ENCODE measurements around the gene RFX7. TPM values are rescaled to one million over a fixed set of nuclear protein-coding genes. Genes with fewer than 3 reads are reported as not detected.
"Not testable (repeated sequence)": the region's sequence is repeated elsewhere in the genome, so short reads cannot be mapped to it uniquely, and the experiment has no call there.

Gene RFX7
- 5.0 and 8.3 TPM in 2 replicates for total RNA-seq (2014; rRNA removed; shearing (Covaris generic))

DNA sequence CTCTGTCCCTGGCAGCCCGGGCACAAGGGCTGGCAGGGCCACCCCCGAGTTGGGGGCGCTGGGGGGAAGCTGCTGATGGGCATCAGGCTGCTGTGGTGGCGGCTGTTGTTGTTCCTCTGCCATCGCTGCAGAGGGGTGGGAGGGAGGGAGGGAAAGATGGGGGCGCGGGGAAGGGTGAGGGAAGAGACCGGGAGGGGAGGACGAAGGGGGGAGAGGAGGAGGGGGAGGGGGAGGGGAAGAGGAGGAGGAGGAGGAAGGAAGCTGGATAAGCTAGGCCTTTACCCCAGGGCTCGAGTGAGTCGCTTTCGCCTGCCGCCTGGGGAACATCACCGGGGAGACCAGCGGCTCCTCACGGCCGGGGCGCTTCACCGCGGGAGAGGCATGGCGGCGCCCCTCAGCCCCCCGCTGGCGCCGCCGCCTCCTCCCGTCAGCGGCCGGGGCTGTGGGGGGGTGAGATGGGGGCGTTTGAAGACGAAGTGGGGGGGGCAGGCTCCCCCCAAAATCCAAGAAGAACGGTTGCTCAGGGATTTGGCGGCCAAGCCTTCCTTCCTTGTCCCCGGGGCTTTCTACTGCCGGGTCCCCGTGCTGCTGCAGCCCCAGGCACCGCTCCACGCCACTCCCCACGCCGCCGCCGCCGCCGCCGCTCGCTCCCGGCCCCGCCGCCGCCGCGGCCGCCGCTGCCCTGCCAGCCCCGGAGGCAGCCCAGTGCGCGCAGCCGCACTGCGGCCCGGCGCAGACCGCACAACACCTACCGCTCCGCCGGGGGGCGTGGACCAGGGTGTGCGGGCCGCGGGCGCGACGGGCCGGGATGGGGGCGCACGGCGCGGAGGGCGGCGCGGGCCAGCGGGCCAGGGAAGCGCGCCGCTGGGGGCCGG is at the start of gene RFX7:
TSS of gene RFX7 (minus strand) at position 717 of the 875 bp plus-strand sequence. CDS start at position 123, 594 bp downstream.
- peak; percentile 69 for DNase-seq (ENCODE audit: low read depth)

DNA sequence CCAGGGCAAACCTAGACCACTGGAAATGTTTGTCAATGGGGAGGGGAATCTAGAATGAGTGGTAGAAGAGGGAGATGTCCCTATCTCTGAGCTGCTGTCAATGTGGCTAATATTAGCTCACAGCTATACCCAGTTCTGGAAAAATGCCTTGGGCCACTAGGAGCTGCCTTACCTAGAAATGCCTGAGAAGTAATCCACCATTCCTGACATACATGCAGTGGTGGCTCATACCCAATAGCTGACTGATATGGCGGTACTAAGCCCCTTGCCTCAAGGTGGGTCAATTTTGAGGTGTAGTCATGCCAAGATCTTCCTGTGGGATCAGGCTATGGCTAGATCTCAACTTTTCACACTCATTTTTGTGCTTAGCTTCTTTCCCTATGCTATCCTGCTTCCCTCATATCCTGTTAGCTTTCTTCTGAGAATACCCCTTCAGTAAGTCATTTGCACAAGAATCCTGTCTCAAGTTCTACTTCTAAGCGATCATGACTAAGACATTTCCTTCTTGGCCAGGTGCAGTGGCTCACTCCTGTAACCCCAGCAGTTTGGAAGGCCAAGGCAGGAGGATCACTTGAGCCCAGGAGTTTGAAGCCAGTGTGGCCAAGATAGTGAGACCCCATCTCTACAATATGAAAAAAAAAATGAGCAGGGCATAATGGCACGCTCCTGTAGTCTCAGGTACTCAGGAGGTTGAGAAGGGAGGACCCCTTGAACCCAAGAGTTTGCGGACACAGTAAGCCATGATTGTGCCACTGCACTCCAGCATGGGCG is 49.1 kb upstream of the RFX7 start:
- DNase-seq (ENCODE audit: low read depth) = no peak

DNA sequence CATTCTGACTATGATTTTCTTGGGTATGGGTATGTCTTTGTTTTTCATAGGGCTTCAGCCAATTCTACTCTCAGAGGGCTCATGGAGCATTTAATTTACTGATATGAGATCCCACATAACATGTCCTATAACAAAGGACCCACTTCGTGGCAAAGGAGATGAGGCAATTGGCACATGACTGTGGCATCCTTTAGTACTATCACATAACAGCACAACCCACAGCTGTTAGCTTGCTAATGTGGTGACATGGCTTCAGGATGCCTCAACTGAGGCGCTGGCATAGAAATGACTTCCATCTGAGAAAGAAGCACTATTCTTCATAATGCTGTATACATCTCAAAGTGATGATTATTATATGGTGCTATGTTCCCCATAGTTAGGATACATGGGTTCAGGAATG is 48.1 kb upstream of the RFX7 start:
- DNase-seq (ENCODE audit: low read depth) = no peak

DNA sequence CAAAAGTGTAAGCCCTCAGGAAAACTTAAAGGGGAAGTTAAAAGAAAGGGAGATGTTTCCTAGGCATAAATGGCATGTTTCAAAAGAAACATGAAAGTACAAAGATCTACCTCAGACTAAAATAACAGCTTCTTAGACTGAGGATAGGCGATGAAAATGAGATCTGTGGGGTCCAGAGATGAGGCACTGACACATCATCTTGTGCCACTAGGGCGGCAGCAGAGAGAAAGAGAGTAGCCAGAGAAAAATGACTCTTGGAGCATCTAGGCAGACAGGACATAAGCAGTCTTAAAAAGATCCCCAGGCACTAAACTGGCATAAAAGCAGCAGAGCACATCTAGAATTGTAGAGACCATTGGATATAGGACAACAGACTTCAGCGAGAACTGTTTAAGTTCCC is 42.5 kb upstream of the RFX7 start:
- DNase-seq (ENCODE audit: low read depth) = no peak

DNA sequence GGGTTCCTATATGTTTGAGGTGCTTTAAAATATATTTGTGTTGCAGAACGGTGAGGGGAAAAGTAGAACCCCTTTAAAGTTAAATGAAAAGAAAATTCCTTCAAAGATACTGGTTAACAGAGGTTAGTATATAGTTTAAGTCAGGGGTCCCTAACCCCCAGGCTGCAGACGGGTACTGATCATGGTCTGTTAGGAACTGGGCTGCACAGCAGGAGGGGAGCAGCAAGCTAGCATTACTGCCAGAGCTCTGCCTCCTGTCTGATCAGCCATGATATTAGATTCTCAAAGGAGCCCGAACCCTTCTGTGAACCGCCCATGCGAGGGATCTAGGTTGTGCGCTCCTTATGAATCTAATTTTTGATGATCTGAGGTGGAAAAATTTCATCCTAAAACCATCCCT is 37.5 kb upstream of the RFX7 start:
- DNase-seq (ENCODE audit: low read depth) = no peak

DNA sequence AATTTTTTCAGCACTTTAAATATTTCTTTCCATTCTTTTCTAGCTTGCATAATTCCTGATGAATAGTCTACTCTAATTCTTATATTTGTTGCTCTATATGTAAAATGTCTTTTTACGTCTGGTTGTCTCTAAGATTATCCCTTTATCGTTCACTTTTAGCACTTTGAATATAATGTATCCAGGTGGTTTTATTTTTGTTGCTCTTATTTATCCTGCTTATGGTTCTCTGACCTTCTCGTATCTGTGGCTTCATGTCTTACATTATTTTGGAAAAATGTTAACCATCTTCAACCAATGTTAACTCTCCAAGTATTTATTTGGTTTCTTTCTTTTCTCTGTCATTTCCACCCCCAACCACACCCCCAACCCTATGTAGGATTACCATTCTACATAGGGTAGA is 30.0 kb upstream of the RFX7 start:
- DNase-seq (ENCODE audit: low read depth) = no peak

DNA sequence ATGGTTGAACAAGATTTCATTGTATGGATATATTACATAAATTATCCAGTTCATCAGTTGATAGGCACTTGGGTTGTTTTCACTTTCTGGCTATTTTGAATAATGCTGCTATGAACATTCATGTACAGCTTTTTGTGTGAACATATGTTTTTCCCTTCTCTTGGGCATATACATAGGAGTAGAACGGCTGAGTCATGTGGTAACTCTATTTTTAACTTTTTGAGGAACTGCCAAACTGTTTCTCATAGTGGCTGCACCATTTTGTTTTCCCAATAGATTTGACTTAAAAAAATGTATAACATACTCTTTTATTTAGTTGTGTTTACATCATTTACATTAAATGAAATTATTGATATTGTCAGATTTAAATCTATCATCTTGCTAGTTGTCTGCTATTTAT is 28.8 kb upstream of the RFX7 start:
- DNase-seq (ENCODE audit: low read depth) = no peak

DNA sequence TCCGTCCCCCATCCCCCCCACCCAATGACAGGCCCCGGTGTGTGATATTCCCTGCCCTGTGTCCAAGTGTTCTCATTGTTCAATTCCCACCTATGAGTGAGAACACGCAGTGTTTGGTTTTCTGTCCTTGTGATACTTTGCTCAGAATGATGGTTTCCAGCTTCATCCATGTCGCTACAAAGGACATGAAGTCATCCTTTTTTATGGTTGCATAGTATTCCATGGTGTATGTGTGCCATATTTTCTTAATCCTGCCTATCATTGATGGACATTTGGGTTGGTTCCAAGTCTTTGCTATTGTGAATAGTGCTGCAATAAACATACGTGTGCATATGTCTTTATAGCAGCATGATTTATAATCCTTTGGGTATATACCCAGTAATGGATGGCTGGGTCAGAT is 22.8 kb upstream of the RFX7 start:
- DNase-seq (ENCODE audit: low read depth) = not testable (repeated sequence)

DNA sequence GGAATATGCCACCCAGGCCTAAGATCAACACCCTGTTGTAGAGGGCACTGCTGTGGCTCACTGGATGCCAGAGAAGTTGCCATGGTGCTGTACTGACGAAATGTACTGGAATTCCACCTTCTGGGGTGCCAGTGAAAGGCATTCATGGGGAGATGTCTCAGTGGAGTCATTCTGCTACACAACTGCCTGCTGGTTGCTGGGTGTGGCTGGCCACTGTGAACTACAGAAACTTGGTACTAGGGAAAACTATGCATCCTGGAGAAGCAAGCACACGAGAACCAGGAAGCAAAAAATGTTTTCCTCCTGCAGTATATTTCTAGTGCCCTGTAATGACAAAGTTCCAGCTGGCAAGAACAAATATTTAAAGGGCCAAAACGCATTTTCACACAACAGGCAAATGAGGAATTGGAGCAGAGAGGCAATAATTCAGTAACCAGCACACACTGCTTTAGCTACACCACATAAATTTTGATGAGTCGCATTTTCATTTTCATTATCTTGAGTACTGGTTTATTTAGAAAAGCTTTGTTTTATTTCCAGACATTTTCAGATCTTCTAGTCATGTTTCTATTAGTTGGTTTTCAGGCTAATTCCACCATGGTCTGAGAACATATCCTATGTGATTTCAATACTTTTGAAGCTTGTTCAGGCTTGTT is 18.3 kb upstream of the RFX7 start:
- DNase-seq (ENCODE audit: low read depth) = peak; percentile 50

DNA sequence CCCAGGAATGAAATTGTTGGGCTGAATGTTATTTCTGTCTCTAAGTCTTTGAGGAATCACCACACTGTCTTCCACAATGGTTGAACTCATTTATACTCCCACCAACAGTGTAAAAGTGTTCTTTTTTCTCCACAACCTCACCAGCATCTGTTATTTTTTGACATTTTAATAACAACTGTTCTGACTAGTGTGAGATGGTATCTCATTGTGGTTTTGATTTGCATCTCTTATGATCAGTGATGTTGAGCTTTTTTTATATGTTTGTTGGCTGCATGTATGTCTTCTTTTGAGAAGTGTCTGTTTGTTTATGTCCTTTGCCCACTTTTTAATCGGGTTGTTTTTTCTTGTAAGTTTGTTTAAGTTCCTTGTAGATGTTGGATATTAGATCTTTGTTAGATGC is 13.6 kb upstream of the RFX7 start:
- DNase-seq (ENCODE audit: low read depth) = peak; percentile 12

DNA sequence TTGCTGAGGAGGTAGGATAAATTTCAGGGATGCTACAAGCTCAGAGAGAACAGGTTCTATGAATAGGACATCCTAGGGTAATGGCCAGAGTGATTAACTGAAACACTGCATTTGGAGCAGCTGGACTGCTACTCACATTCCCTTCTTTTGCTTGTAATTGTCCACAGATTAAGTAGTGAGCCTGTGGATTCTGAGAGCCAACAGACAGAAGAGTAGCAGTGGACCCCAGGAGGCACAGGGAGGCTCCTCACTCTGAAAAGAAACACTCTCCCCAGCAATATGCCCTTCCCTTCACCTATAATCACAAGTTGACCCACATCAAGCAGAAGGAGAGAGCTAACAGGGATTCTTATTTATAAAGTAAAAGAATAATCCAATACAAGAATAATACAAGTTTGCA is 10.6 kb upstream of the RFX7 start:
- DNase-seq (ENCODE audit: low read depth) = no peak

DNA sequence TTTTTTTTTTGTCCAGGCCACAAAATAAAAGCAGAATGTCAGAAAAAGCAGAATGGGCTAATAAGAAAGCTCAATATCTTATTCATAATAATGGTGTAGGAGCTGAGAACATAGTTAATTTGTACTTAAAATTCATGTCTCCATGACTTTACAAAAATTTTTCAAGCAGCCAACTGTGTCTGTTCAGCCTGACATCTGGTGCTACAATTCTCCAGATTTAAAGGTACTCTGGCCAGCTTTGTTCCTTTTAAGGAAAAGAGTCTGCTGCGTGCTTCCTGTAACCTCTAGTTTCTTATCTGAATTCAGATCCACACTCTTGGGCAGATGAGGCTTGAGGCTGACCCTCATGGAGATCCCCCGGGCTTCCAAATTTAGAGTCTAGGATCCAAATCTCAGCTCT is 8.7 kb upstream of the RFX7 start:
- no peak for DNase-seq (ENCODE audit: low read depth)

DNA sequence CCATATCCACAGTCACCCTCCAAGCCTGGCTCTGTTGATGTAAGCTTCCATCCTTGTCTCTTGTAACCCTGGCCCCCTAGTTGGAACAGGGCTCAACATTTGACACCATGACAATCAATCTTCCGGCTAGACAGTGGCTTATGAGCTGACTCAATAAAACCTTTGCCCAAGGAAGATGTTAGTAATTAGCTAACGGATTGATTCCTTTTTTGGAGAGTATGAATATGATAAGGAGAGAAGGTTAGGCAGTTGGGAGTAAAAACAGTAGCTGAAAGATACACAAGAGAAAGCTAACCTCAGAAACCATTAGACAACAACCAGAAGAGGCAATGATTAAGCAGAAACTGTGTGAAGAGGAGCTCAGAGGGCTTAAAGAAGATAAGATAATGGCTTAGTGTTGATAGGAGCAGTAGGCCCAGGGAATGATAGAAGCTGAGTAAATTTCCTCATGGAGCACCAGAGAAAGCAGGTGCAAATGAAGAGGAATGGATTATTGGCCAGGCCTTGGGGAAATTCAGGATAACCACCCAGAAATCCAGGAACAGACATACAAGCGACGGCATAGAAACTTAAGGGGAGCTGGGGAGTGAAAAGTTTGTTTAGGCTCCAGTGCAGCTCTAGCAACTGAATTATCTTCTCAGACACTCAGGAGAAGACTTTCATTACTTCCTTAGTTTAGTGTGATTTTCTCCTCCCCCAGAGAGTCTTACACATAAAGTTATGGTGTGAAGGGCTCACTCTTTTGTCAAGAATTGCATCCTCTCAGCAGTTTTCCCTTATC is 7.8 kb upstream of the RFX7 start:
- no peak for DNase-seq (ENCODE audit: low read depth)

DNA sequence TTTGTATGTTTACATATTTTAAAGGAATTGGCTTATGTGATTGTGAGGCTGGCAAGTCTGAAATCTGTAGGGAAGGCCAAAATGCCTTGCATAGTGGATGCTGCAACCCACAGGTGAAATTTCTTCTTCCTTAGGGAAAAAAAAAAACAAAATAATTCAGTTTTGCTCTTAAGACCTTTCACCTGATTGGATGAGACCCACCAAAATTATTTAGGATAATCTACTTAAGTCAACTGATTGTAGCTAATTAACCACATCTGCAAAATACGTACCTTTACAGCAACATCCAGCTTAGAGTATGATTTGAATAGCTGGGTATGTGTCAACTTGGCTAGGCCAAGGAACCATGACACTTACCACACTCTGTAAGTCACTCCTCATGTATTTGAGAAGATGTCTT is 6.9 kb upstream of the RFX7 start:
- no peak for DNase-seq (ENCODE audit: low read depth)

DNA sequence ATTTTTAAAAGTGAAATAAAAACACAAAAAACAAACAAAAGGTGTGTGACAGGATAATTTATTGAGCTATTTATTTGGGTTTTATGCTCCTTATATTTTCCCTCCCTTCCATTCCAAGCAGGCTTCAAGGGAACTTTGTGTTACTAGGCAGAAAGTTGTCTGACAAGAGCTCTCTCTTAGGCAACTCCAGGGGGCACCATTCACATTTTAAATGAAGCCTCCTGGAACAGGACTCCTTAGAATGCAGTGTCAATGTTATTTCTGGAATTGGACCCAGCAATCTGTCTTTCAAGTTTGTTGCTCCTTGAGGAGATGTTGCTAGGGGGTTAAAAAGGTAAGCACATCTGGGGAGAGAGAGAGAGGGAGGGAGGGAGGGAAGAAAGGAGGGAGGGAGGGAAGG is 5.4 kb upstream of the RFX7 start:
- peak; percentile 67 for DNase-seq (ENCODE audit: low read depth)

DNA sequence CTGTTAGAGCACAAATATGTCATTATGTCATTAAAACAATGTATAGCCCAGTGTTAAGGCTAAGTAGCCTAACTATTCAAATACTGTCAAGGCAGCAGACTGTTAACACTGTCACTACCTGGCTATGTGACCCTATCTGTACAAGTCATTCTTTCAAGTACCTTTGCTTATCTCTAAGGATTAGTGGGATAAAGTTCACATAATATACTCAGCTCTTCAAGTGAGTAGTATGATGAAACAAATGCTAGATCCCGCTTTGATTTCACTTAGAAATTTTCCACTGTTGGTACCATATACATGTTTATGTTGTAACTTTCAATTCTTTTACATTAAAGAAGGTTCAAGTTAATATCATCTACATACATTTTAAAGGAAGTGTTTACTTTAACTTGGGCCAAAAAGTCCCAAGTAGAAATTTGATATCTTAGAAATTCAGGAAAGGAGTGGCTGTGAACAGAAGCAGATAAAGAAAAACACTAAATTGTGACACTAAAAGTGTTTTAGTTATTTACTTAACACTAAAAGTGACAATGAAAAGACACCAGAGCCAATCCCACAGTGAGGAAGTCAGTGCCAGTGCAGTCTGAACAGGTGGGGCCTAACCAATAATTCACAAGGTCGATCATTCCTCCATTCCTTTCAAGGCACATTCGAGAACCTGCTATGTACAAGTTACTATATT is 4.8 kb upstream of the RFX7 start:
- DNase-seq (ENCODE audit: low read depth) = no peak

DNA sequence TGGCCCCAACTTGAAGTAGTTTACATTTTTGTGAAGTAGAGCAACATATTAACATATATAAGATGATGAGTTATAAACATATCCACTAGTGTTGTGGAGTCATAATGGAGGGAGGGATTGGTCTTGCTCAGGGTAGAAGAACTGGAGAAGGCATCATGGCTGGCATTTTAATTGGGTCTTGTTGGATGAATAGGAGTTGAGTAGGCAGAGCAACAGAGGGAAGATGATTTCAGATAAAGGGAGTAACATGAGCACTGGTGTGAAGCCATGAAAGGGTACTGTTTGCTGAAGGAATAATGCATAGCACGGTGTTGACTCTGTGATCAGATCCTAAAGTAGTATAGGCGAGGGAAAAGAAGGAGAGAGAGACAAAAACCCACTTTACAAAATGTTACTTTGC is 3.6 kb upstream of the RFX7 start:
- DNase-seq (ENCODE audit: low read depth) = no peak

DNA sequence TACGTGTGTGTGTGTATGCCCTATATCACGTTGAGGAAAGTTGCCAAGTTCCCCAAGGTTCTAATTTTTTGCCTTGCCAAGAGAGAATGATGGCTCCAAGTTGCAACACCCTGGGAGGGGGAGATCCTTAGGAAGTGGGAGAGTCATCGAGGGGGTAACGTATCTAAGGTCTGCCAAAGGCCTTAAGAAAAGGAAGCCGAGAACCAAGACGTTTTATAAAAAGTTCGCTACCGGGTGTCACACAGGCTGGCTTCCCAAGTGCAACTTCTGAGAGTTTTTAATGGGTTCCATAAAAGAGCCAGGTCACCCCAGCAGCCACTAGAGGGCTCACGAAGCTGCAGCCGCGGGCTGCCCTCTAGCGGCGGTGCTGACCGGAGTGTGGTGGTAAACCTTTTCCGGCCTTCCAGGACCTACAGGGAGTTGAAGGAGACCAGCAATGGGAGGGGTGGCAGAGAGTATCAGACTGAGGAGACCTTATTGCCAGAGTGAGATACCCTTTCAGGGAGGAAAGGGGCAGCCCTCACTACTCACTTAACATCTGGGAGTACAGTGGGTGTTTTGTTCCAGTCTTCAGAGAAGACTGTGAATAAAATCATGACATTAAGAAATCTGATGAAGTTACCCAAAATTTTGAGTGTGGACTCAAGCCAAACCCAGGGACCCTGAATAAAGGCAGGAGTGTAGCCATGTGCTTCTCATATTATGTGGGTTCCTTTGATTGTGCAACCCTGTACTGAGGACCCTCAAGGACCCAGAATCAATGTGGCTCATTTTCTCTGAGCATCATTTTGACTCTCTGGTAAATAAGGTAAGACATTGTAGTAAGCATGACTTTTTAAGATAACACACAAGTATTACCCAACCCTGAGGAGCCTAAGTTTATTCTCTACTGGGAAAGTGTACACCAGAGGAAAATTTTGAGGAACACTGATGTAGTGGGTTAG is 2.5 kb upstream of the RFX7 start:
- DNase-seq (ENCODE audit: low read depth) = peak; percentile 87

DNA sequence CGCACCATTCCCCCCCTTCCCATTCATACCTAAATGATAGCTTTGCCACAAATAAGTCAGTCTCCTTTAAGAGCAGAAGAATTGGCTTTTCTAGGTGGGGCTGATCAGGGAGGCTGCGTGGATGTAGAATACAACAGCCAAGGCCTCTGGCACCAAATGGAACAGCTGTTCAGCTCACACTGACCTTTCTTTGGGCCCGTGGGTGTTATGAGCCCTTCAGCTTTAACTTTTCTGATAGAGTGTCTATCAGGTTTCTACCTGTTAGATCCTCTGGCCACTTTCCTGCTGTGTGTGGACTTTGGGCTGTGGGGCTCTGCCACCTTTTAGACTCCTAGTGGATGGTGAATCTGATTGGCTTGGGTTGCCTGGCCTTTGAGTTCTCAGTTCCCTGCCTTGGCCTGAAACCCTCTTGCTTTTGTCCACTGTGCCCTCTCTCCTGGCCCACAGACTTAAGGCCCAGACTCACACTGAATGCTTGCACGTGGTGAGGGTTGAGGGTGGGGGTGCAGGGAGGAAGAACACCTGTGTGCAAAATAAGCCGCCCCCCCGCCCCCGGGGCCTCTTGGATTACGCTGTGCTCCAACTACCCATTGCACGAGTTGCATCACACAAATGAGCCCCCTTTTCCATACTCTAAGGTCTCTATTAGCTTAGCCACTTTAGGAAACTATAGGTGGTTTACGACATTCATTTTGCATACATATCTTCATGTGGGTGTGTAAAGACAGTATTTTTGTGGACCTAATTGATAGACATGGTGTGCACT is 1.3 kb upstream of the RFX7 start:
- DNase-seq (ENCODE audit: low read depth) = peak; percentile 15

All from M059J (cell line).